ENCODE measurements around the gene GOLGA7B.
A peak's percentile ranks its signal among the peaks of the same experiment; 100 is the strongest.

GOLGA7B gene

GRCh38 chr10:97866524-97867219, 17.0 kb downstream of the GOLGA7B start:
- DNase-seq (ENCODE audit: low read depth), result no peak
- H3K4me3 ChIP-seq (ENCODE audit: low read length), result no peak overlapping the region
- TF ChIP-seq, protein P1, sequence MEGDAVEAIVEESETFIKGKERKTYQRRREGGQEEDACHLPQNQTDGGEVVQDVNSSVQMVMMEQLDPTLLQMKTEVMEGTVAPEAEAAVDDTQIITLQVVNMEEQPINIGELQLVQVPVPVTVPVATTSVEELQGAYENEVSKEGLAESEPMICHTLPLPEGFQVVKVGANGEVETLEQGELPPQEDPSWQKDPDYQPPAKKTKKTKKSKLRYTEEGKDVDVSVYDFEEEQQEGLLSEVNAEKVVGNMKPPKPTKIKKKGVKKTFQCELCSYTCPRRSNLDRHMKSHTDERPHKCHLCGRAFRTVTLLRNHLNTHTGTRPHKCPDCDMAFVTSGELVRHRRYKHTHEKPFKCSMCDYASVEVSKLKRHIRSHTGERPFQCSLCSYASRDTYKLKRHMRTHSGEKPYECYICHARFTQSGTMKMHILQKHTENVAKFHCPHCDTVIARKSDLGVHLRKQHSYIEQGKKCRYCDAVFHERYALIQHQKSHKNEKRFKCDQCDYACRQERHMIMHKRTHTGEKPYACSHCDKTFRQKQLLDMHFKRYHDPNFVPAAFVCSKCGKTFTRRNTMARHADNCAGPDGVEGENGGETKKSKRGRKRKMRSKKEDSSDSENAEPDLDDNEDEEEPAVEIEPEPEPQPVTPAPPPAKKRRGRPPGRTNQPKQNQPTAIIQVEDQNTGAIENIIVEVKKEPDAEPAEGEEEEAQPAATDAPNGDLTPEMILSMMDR (conservative IDR thresholded peaks at IDR 0.05; ENCODE audit: low read length), result no peak

GRCh38 chr10:97867220-97867800, 17.7 kb downstream of the GOLGA7B start:
- TF ChIP-seq, protein P1 (conservative IDR thresholded peaks at IDR 0.05; ENCODE audit: low read length), result no peak
- no peak for DNase-seq (ENCODE audit: low read depth)
- H3K4me3 ChIP-seq (ENCODE audit: low read length), result no peak overlapping the region

GRCh38 chr10:97868134-97868685, 18.6 kb downstream of the GOLGA7B start:
- H3K4me3 ChIP-seq (ENCODE audit: low read length), result no peak overlapping the region
- no peak for DNase-seq (ENCODE audit: low read depth)
- TF ChIP-seq, protein P1 (conservative IDR thresholded peaks at IDR 0.05; ENCODE audit: low read length), result no peak

GRCh38 chr10:97869091-97870042, 19.7 kb downstream of the GOLGA7B start:
- DNase-seq (ENCODE audit: low read depth), result peak; percentile 86
- TF ChIP-seq, protein P1 (conservative IDR thresholded peaks at IDR 0.05; ENCODE audit: low read length), result peak; percentile 88
- no peak overlapping the region for H3K4me3 ChIP-seq (ENCODE audit: low read length)

GRCh38 chr10:97870990-97871389, 21.3 kb downstream of the GOLGA7B start:
- TF ChIP-seq, protein P1 (conservative IDR thresholded peaks at IDR 0.05; ENCODE audit: low read length), result no peak
- DNase-seq (ENCODE audit: low read depth), result no peak
- no peak overlapping the region for H3K4me3 ChIP-seq (ENCODE audit: low read length)

- no peak overlapping the region for H3K4me3 ChIP-seq (ENCODE audit: low read length)
- DNase-seq (ENCODE audit: low read depth), result no peak
- TF ChIP-seq, protein P1 (conservative IDR thresholded peaks at IDR 0.05; ENCODE audit: low read length), result no peak
Measured at GRCh38 chr10:97873569-97873968, 23.9 kb downstream of the GOLGA7B start.
